CD14-positive monocyte (primary cell): ENCODE measurements around the gene NLN. TPM values are rescaled to one million over a fixed set of nuclear protein-coding genes. Genes with fewer than 3 reads are reported as not detected.

Source experiments
- DNase-seq, 3 donors: peaks; one replicate each; pipeline ENCODE4 v3.0.0-alpha.2; 2011 to 2022
- H2AFZ ChIP-seq: 2 replicates; pipeline ENCODE4 v1.6.0; 2012; ENCODE audit warnings: mild to moderate bottlenecking, low read depth, low read length, inconsistent platforms; ENCODE audit not compliant: insufficient read depth, poor library complexity, severe bottlenecking
- H3K27ac ChIP-seq, 2 donors: 1 replicate in 1 of 2; 2 replicates in 1 of 2; pipeline ENCODE4 v1.5.1; 2012 to 2013; ENCODE audit warnings: low read length in 2 of 2, control low read depth in 1 of 2, inconsistent platforms in 1 of 2, low read depth in 1 of 2, mild to moderate bottlenecking in 1 of 2
- H3K27me3 ChIP-seq, 2 donors: one replicate each; pipeline versions ENCODE4 v1.6.0 to v1.6.1; 2011 to 2013; ENCODE audit warnings: low read length in 2 of 2; ENCODE audit not compliant: control insufficient read depth in 2 of 2, insufficient read depth in 2 of 2
- H3K36me3 ChIP-seq, 2 donors: replicated peaks in 1 of 2; 1 replicate in 1 of 2; 2 replicates in 1 of 2; pipeline versions ENCODE4 v1.5.1 to v1.6.1; 2012 to 2013; ENCODE audit warnings: low read length in 2 of 2, control low read depth in 1 of 2, inconsistent platforms in 1 of 2, mild to moderate bottlenecking in 1 of 2; ENCODE audit not compliant: insufficient read depth in 2 of 2, control insufficient read depth in 1 of 2
- H3K4me1 ChIP-seq, 2 donors: 1 replicate in 1 of 2; 2 replicates in 1 of 2; pipeline versions ENCODE4 v1.5.1 to v1.6.1; 2012 to 2013; ENCODE audit warnings: low read length in 2 of 2, control low read depth in 1 of 2, inconsistent platforms in 1 of 2, mild to moderate bottlenecking in 1 of 2, moderate library complexity in 1 of 2; ENCODE audit not compliant: insufficient read depth in 2 of 2, control insufficient read depth in 1 of 2
- H3K4me2 ChIP-seq: replicated peaks from 2 replicates; pipeline ENCODE3; 2012; ENCODE audit warnings: low read length, moderate library complexity, mild to moderate bottlenecking; ENCODE audit not compliant: poor library complexity, severe bottlenecking; ENCODE audit errors: extremely low read depth
- H3K4me3 ChIP-seq, 3 experiments: fragments of 200-600 bp in 1 of 3; sonication (generic) in 1 of 3; replicated peaks in 1 of 3; 1 replicate in 2 of 3; 2 replicates in 1 of 3; pipeline ENCODE4 v1.5.1; 2011 to 2013; ENCODE audit warnings: low read length in 3 of 3, mild to moderate bottlenecking in 3 of 3, control low read depth in 2 of 3, low read depth in 2 of 3, inconsistent platforms in 1 of 3, moderate library complexity in 1 of 3
- H3K79me2 ChIP-seq: 2 replicates; pipeline ENCODE4 v1.6.0; 2012; ENCODE audit warnings: mild to moderate bottlenecking, control low read depth, inconsistent platforms, low read length, moderate library complexity; ENCODE audit not compliant: insufficient read depth
- H3K9ac ChIP-seq: 2 replicates; pipeline ENCODE4 v1.6.0; 2017; ENCODE audit warnings: low read length, mild to moderate bottlenecking; ENCODE audit not compliant: insufficient read depth, poor library complexity, severe bottlenecking
- H3K9me3 ChIP-seq, 2 donors: replicated peaks in 1 of 2; 1 replicate in 1 of 2; 2 replicates in 1 of 2; pipeline versions ENCODE4 v1.5.1 to v1.6.1; 2012 to 2013; ENCODE audit warnings: low read length in 2 of 2, control low read depth in 1 of 2; ENCODE audit not compliant: control insufficient read depth in 1 of 2, insufficient read depth in 1 of 2
- H4K20me1 ChIP-seq: 2 replicates; pipeline ENCODE4 v1.6.0; 2012; ENCODE audit warnings: mild to moderate bottlenecking, low read length, control low read depth, moderate library complexity; ENCODE audit not compliant: insufficient read depth
- H3K27ac Mint-ChIP-seq, 7 donors: one replicate each; pipeline ENCODE4 v1.8.0; 2020; ENCODE audit warnings: mild to moderate bottlenecking in 7 of 7, mixed read lengths in 7 of 7, moderate library complexity in 6 of 7, inconsistent platforms in 2 of 7
- H3K27me3 Mint-ChIP-seq, 3 donors: one replicate each; pipeline ENCODE4 v1.8.0; 2021 to 2022; ENCODE audit warnings: low read depth in 3 of 3, mild to moderate bottlenecking in 3 of 3, mixed read lengths in 3 of 3, moderate library complexity in 3 of 3, inconsistent platforms in 1 of 3
- H3K36me3 Mint-ChIP-seq, 2 donors: one replicate each; pipeline ENCODE4 v1.8.0; 2020; ENCODE audit warnings: mixed read lengths in 2 of 2, inconsistent platforms in 1 of 2, mild to moderate bottlenecking in 1 of 2
- H3K4me1 Mint-ChIP-seq: one replicate; pipeline ENCODE4 v1.8.0; 2020; ENCODE audit warnings: mild to moderate bottlenecking, mixed read lengths
- H3K4me3 Mint-ChIP-seq, 2 donors: one replicate each; pipeline ENCODE4 v1.8.0; 2020; ENCODE audit warnings: mild to moderate bottlenecking in 2 of 2, mixed read lengths in 2 of 2, moderate library complexity in 1 of 2
- H3K9me3 Mint-ChIP-seq, 7 donors: one replicate each; pipeline ENCODE4 v1.8.0; 2020 to 2022; ENCODE audit warnings: mixed read lengths in 7 of 7, mild to moderate bottlenecking in 6 of 7, moderate library complexity in 6 of 7, inconsistent platforms in 2 of 7
- CTCF ChIP-seq: fragments of 200-600 bp; IDR thresholded peaks from one replicate; pipeline ENCODE4 v1.8.0; 2022; ENCODE audit warnings: antibody characterized with exemption, mild to moderate bottlenecking
- WGBS: methylation state at CpG from one replicate; pipeline ENCODE4 v1.1.5; 2013; ENCODE audit warnings: missing lambda C conversion rate; ENCODE audit not compliant: insufficient coverage; 5-methylcytosine and 5-hydroxymethylcytosine counted together
- intact Hi-C, 2 donors: fragments of 100-400 bp; cut with micrococcal nuclease; formaldehyde crosslinking; loops; one replicate each; pipeline versions ENCODE4 v1.15.0 to v1.15.1; 2023
- polyA plus RNA-seq, 3 donors: library from polyadenylated mRNA; depleted of rRNA in 1 of 3; unstranded in 2 of 3; stranded (reverse) in 1 of 3; fragments of 300-500 nt in 2 of 3; fragments of >200 nt in 1 of 3; fragmentation: Illumina TruSeq in 2 of 3; gene quantifications; 1 replicate in 2 of 3; 2 replicates in 1 of 3; pipeline ENCODE4 v1.2.3, GENCODE V29; 2012 to 2021

Gene NLN
- polyA plus RNA-seq, 3 donors = 8.7 to 39.2 (median 17.7) TPM

- Mint-ChIP-seq H3K27me3 (no peaks in the 10 kb centered on the region), H3K36me3 (peaks cover 42 to 72% of the 10 kb centered on the region in 2 donors), H3K4me1 (peaks cover 5% of the 10 kb centered on the region), H3K9me3 (peaks cover 0 to 3% (median 0%) of the 10 kb centered on the region in 7 donors), H3K4me3 (no peak overlapping the region), H3K27ac (no peak overlapping the region)
- Histone ChIP-seq H4K20me1 (no peaks in the 10 kb centered on the region), H3K27ac (no peak overlapping the region), H3K9me3 (no peaks in the 10 kb centered on the region), H3K27me3 (no peaks in the 10 kb centered on the region), H3K79me2 (no peaks in the 10 kb centered on the region), H3K9ac (no peak overlapping the region), H3K4me1 (peaks cover 0 to 3% of the 10 kb centered on the region in 2 donors), H3K36me3 (peaks cover 26 to 56% of the 10 kb centered on the region in 2 donors), H3K4me2 (no peak overlapping the region), H2AFZ (no peak overlapping the region), H3K4me3 (no peak overlapping the region)
- no CpG with 5 or more reads among the region's 1 CpG for WGBS
- intact Hi-C loops = no loop called here
- TF ChIP-seq CTCF = no peak
- no peak for DNase-seq
Observed at GRCh38 chr5:65796269-65796668, 74.3 kb downstream of the NLN start.

GRCh38 chr5:65796751-65797316 is 74.8 kb downstream of the NLN start:
- no peaks in the 10 kb centered on the region for H3K27me3 ChIP-seq
- H3K9ac ChIP-seq = no peak overlapping the region
- H3K4me1 ChIP-seq = peaks cover 0 to 7% of the 10 kb centered on the region in 2 donors
- Mint-ChIP-seq H3K9me3 (peaks cover 0 to 3% (median under 1%) of the 10 kb centered on the region in 7 donors), H3K27me3 (no peaks in the 10 kb centered on the region), H3K27ac (no peak overlapping the region), H3K36me3 (peaks cover 45 to 74% of the 10 kb centered on the region in 2 donors), H3K4me1 (peaks cover 10% of the 10 kb centered on the region), H3K4me3 (no peak overlapping the region)
- no peak for TF ChIP-seq CTCF
- peaks cover 24 to 56% of the 10 kb centered on the region in 2 donors for H3K36me3 ChIP-seq
- intact Hi-C loops = no loop called here
- H2AFZ ChIP-seq = no peak overlapping the region
- DNase-seq = no peak
- WGBS = 100% methylated on average over 3 of the region's 8 CpGs
- H3K79me2 ChIP-seq = no peaks in the 10 kb centered on the region
- no peak overlapping the region for H3K4me3 ChIP-seq
- H3K4me2 ChIP-seq = no peak overlapping the region
- H3K27ac ChIP-seq = no peak overlapping the region
- no peaks in the 10 kb centered on the region for H4K20me1 ChIP-seq
- peaks cover 0 to under 1% of the 10 kb centered on the region in 2 donors for H3K9me3 ChIP-seq
